Measurements from ENCODE around the gene EPS8L3. TPM values are rescaled to one million over a fixed set of nuclear protein-coding genes. Genes with fewer than 3 reads are reported as not detected.

The EPS8L3 gene
- total and polyA plus RNA-seq, 4 donors: 0.46 to 36.7 TPM; not detected in 2

- ATAC-seq (ENCODE audit: low FRiP score): no peak
Observed at GRCh38 chr1:109785446-109786111, 21.9 kb upstream of the EPS8L3 start.

GRCh38 chr1:109784551-109785252 lies 21.0 kb upstream of the EPS8L3 start:
- 95% methylated on average over 5 of the region's 5 CpGs for WGBS, 2 donors
- Histone ChIP-seq H3K36me3 (ENCODE audit: control insufficient read depth in 1 of 2, insufficient read depth in 2 of 2, low read length in 1 of 2) (no peaks in the 10 kb centered on the region), H3K4me3 (ENCODE audit: low read length in 2 of 2) (no peak overlapping the region), H3K4me1 (ENCODE audit: control insufficient read depth in 1 of 2, insufficient read depth in 2 of 2, low read length in 2 of 2) (peaks cover 0 to 4% of the 10 kb centered on the region in 2 donors), H3K27me3 (ENCODE audit: control insufficient read depth in 1 of 2, insufficient read depth in 2 of 2, low read length in 1 of 2) (no peaks in the 10 kb centered on the region), H3K27ac (ENCODE audit: low read depth in 1 of 2, low read length in 2 of 2) (no peak overlapping the region), H3K9me3 (ENCODE audit: control insufficient read depth, low read length) (no peaks in the 10 kb centered on the region)
- intact Hi-C loops (cut with DNase I): loop anchor here (5.0 kb wide), 3 partner anchors 38 to 128 kb away; partner anchors contain the start of gene CSF1 (in 2 of the 2)
- DNase-seq (peak in 1 of 2 donors; percentile 49), ATAC-seq (ENCODE audit: low FRiP score) (no peak)

More at GRCh38 chr1:109785446-109786111, 21.9 kb upstream of the EPS8L3 start:
- DNase-seq: peak in 1 of 2 donors; percentile 72
- no peak overlapping the region for H3K4me3 ChIP-seq (ENCODE audit: low read length in 2 of 2)
- H3K36me3 ChIP-seq (ENCODE audit: control insufficient read depth in 1 of 2, insufficient read depth in 2 of 2, low read length in 1 of 2): no peaks in the 10 kb centered on the region
- WGBS, 2 donors: 87 to 92% methylated on average over 4 of the region's 4 CpGs
- peaks cover 0 to 4% of the 10 kb centered on the region in 2 donors for H3K4me1 ChIP-seq (ENCODE audit: control insufficient read depth in 1 of 2, insufficient read depth in 2 of 2, low read length in 2 of 2)
- intact Hi-C loops (cut with DNase I): loop anchor here in 1 of 2 donors (5.0 kb wide), 2 partner anchors 37 to 127 kb away; partner anchors contain the start of gene CSF1
- no peaks in the 10 kb centered on the region for H3K9me3 ChIP-seq (ENCODE audit: control insufficient read depth, low read length)
- no peak overlapping the region for H3K27ac ChIP-seq (ENCODE audit: low read depth in 1 of 2, low read length in 2 of 2)
- H3K27me3 ChIP-seq (ENCODE audit: control insufficient read depth in 1 of 2, insufficient read depth in 2 of 2, low read length in 1 of 2): no peaks in the 10 kb centered on the region

GRCh38 chr1:109783436-109783835 lies 19.7 kb upstream of the EPS8L3 start:
- ATAC-seq (ENCODE audit: low FRiP score): peak; percentile 70
- peak; percentile 81 to 86 for DNase-seq
- no peak overlapping the region for H3K4me3 ChIP-seq (ENCODE audit: low read length in 2 of 2)
- no peaks in the 10 kb centered on the region for H3K27me3 ChIP-seq (ENCODE audit: control insufficient read depth in 1 of 2, insufficient read depth in 2 of 2, low read length in 1 of 2)
- peak overlapping the region in 1 of 2 donors; percentile 60 for H3K27ac ChIP-seq (ENCODE audit: low read depth in 1 of 2, low read length in 2 of 2)
- 4 to 9% methylated on average over 8 of the region's 8 CpGs for WGBS, 2 donors
- intact Hi-C loops (cut with DNase I): loop anchor here (5.0 kb wide), 3 partner anchors 39 to 129 kb away; partner anchors contain the start of gene CSF1 (in 1 of the 2)
- no peaks in the 10 kb centered on the region for H3K9me3 ChIP-seq (ENCODE audit: control insufficient read depth, low read length)
- H3K4me1 ChIP-seq (ENCODE audit: control insufficient read depth in 1 of 2, insufficient read depth in 2 of 2, low read length in 2 of 2): peaks cover 0 to 4% of the 10 kb centered on the region in 2 donors
- no peaks in the 10 kb centered on the region for H3K36me3 ChIP-seq (ENCODE audit: control insufficient read depth in 1 of 2, insufficient read depth in 2 of 2, low read length in 1 of 2)

DNA sequence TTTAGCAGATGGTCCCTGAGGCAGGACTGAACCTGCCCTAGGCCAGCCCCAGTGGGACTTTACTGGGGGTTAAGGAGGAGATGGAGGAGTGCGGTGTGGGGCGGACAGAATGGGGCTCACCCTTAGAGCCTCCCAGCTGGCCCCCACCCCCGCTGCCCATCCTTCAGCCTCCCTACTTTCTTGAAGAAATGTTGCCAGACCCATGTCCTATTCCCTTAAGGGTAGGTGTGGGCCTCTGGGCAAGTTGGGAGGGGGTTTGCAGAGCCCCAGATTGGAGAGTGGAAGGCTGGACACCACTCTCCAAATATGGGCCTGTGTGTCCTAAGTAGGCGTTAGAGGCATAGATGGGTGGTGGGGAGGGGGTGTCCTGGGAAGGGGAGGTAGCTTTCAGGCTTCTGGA lies 19.2 kb upstream of the EPS8L3 start:
- intact Hi-C loops (cut with DNase I): loop anchor here (5.0 kb wide), 3 partner anchors 39 to 129 kb away; partner anchors contain the start of gene CSF1 (in 1 of the 2)
- Histone ChIP-seq H3K4me1 (ENCODE audit: control insufficient read depth in 1 of 2, insufficient read depth in 2 of 2, low read length in 2 of 2) (peaks cover 0 to 4% of the 10 kb centered on the region in 2 donors), H3K27me3 (ENCODE audit: control insufficient read depth in 1 of 2, insufficient read depth in 2 of 2, low read length in 1 of 2) (no peaks in the 10 kb centered on the region), H3K27ac (ENCODE audit: low read depth in 1 of 2, low read length in 2 of 2) (peak overlapping the region; percentile 45 to 60), H3K4me3 (ENCODE audit: low read length in 2 of 2) (no peak overlapping the region), H3K9me3 (ENCODE audit: control insufficient read depth, low read length) (no peaks in the 10 kb centered on the region), H3K36me3 (ENCODE audit: control insufficient read depth in 1 of 2, insufficient read depth in 2 of 2, low read length in 1 of 2) (no peaks in the 10 kb centered on the region)
- no peak for ATAC-seq (ENCODE audit: low FRiP score)
- 71 to 83% methylated on average over 4 of the region's 4 CpGs for WGBS, 2 donors
- DNase-seq: peak in 1 of 2 donors; percentile 71

GRCh38 chr1:109782514-109782913 lies 18.8 kb upstream of the EPS8L3 start:
- ATAC-seq (ENCODE audit: low FRiP score) (no peak), DNase-seq (peak; percentile 51 to 57)
- Histone ChIP-seq H3K9me3 (ENCODE audit: control insufficient read depth, low read length) (no peaks in the 10 kb centered on the region), H3K4me3 (ENCODE audit: low read length in 2 of 2) (no peak overlapping the region), H3K27ac (ENCODE audit: low read depth in 1 of 2, low read length in 2 of 2) (peak overlapping the region; percentile 49 to 60), H3K36me3 (ENCODE audit: control insufficient read depth in 1 of 2, insufficient read depth in 2 of 2, low read length in 1 of 2) (no peaks in the 10 kb centered on the region), H3K4me1 (ENCODE audit: control insufficient read depth in 1 of 2, insufficient read depth in 2 of 2, low read length in 2 of 2) (peaks cover 0 to 4% of the 10 kb centered on the region in 2 donors), H3K27me3 (ENCODE audit: control insufficient read depth in 1 of 2, insufficient read depth in 2 of 2, low read length in 1 of 2) (no peaks in the 10 kb centered on the region)
- WGBS, 2 donors: 92 to 97% methylated on average over 1 of the region's 1 CpG
- intact Hi-C loops (cut with DNase I): loop anchor here (5.0 kb wide), 3 partner anchors 40 to 130 kb away; partner anchors contain the start of gene CSF1 (in 1 of the 2)

DNA sequence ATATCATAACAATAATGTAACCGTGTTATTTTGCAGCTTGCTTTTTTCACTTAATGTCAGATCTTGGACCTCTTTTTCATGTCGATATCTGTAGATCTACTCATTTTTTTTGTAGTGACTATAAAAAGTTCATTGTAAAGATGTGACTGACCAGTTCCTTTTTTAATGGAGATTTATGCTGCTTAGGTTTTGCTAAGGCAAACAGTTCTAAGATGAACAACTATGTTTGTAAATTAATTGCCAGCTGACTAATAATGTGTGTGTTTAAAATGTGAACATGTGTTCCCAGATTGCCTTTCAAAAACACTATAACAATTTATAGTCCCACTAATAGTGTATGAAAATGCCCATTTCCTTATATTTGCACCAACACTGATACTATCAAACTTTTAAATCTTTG lies 18.1 kb upstream of the EPS8L3 start:
- H3K9me3 ChIP-seq (ENCODE audit: control insufficient read depth, low read length): no peaks in the 10 kb centered on the region
- no peaks in the 10 kb centered on the region for H3K36me3 ChIP-seq (ENCODE audit: control insufficient read depth in 1 of 2, insufficient read depth in 2 of 2, low read length in 1 of 2)
- DNase-seq: no peak
- no peak overlapping the region for H3K4me3 ChIP-seq (ENCODE audit: low read length in 2 of 2)
- no peak overlapping the region for H3K27ac ChIP-seq (ENCODE audit: low read depth in 1 of 2, low read length in 2 of 2)
- 85 to 91% methylated on average over 2 of the region's 2 CpGs for WGBS, 2 donors
- H3K27me3 ChIP-seq (ENCODE audit: control insufficient read depth in 1 of 2, insufficient read depth in 2 of 2, low read length in 1 of 2): no peaks in the 10 kb centered on the region
- intact Hi-C loops (cut with DNase I): loop anchor here (5.0 kb wide), 3 partner anchors 40 to 130 kb away; partner anchors contain the start of gene CSF1 (in 1 of the 2)
- peaks cover 0 to 4% of the 10 kb centered on the region in 2 donors for H3K4me1 ChIP-seq (ENCODE audit: control insufficient read depth in 1 of 2, insufficient read depth in 2 of 2, low read length in 2 of 2)
- ATAC-seq (ENCODE audit: low FRiP score): no peak

DNA sequence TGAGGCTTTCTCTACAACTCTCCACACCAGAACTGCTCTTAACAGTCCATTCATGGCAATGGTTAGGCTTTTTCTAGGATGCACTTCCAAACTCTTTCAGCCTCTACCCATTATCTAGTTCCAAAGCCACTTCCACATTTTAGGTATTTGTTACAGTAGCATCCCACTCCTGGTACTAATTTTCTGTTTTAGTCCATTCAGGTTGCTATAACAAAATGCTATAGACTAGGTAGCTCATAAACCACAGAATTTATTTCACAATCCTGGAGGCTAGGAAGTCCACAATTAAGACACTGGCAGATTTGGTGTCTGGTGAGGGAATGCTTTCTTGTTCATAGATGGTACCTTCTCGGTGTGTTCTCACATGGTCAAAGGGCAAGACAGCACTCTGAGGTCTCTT lies 17.3 kb upstream of the EPS8L3 start:
- Histone ChIP-seq H3K9me3 (ENCODE audit: control insufficient read depth, low read length) (no peaks in the 10 kb centered on the region), H3K36me3 (ENCODE audit: control insufficient read depth in 1 of 2, insufficient read depth in 2 of 2, low read length in 1 of 2) (no peaks in the 10 kb centered on the region), H3K27me3 (ENCODE audit: control insufficient read depth in 1 of 2, insufficient read depth in 2 of 2, low read length in 1 of 2) (no peaks in the 10 kb centered on the region), H3K4me3 (ENCODE audit: low read length in 2 of 2) (no peak overlapping the region), H3K4me1 (ENCODE audit: control insufficient read depth in 1 of 2, insufficient read depth in 2 of 2, low read length in 2 of 2) (peaks cover 0 to 4% of the 10 kb centered on the region in 2 donors), H3K27ac (ENCODE audit: low read depth in 1 of 2, low read length in 2 of 2) (no peak overlapping the region)
- no peak for ATAC-seq (ENCODE audit: low FRiP score)
- no peak for DNase-seq
- 97 to 100% methylated on average over 1 of the region's 1 CpG for WGBS, 2 donors
- intact Hi-C loops (cut with DNase I): loop anchor here (5.0 kb wide), 3 partner anchors 41 to 131 kb away; partner anchors contain the start of gene CSF1 (in 1 of the 2)

DNA sequence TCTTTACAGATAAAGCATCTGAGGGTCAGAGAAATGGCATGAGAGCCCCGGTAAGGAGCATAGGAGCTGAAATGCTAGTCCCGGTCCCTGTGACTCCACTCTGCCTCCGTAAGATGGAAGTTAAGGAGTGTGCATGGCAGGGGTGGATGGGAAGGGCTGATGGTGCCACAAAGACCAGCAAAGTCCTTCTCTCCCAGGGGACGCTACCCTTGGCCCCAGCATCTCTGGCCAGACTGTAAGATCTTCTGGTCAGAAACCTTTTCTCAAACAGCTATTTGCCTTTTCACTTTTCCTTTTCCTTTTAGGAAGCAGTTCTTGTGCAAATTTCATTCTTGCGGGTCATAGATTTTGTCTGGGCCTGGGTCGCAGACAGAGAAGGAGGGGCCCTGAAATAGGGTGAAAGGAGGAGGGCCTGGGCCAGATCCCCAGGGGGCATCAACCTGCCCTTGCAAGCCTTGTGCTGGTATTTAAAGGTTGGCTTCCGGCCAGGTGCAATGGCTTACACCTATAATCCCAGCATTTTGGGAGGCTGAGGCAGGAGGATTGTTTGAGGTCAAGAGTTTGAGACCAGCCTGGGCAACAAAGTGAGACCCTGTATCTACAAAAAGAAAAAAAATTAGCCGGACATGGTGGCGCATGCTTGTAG lies 14.4 kb upstream of the EPS8L3 start:
- no peaks in the 10 kb centered on the region for H3K27me3 ChIP-seq (ENCODE audit: control insufficient read depth in 1 of 2, insufficient read depth in 2 of 2, low read length in 1 of 2)
- no peaks in the 10 kb centered on the region for H3K9me3 ChIP-seq (ENCODE audit: control insufficient read depth, low read length)
- no peak overlapping the region for H3K4me3 ChIP-seq (ENCODE audit: low read length in 2 of 2)
- intact Hi-C loops (cut with DNase I): loop anchor here (1.0 kb wide), 2 partner anchors 205 to 206 kb away; partner anchors contain the start of gene AHCYL1 (in 1 of the 2)
- H3K36me3 ChIP-seq (ENCODE audit: control insufficient read depth in 1 of 2, insufficient read depth in 2 of 2, low read length in 1 of 2): no peaks in the 10 kb centered on the region
- 91 to 93% methylated on average over 9 of the region's 9 CpGs for WGBS, 2 donors
- ATAC-seq (ENCODE audit: low FRiP score): no peak
- no peaks in the 10 kb centered on the region for H3K4me1 ChIP-seq (ENCODE audit: control insufficient read depth in 1 of 2, insufficient read depth in 2 of 2, low read length in 2 of 2)
- no peak overlapping the region for H3K27ac ChIP-seq (ENCODE audit: low read depth in 1 of 2, low read length in 2 of 2)
- DNase-seq: no peak

Measured in aorta (tissue), 5 donors.